Astrocyte of the cerebellum (primary cell): ENCODE data around the gene CD6.

Experiments used
- DNase-seq: peaks from one replicate; pipeline ENCODE4 v3.0.0-alpha.2; 2011; ENCODE audit warnings: low read depth
- H3K4me3 ChIP-seq: 2 replicates; pipeline ENCODE4 v1.5.1; 2011; ENCODE audit warnings: mild to moderate bottlenecking, low read depth, low read length, moderate library complexity
- in situ Hi-C: cut with HindIII; loops from 2 replicates; pipeline ENCODE4 v1.10.0; 2017; ENCODE audit warnings: low sequenced_read_pairs
- TF ChIP-seq, protein P1 (sequence below): IDR thresholded peaks from 2 replicates; pipeline ENCODE4 v1.5.1; 2012; ENCODE audit warnings: low read length, low read depth, moderate library complexity, mild to moderate bottlenecking; ENCODE audit errors: missing control alignments

CD6 gene

GRCh38 chr11:61041755-61042518 lies 70.5 kb downstream of the CD6 start:
- TF ChIP-seq, protein P1, sequence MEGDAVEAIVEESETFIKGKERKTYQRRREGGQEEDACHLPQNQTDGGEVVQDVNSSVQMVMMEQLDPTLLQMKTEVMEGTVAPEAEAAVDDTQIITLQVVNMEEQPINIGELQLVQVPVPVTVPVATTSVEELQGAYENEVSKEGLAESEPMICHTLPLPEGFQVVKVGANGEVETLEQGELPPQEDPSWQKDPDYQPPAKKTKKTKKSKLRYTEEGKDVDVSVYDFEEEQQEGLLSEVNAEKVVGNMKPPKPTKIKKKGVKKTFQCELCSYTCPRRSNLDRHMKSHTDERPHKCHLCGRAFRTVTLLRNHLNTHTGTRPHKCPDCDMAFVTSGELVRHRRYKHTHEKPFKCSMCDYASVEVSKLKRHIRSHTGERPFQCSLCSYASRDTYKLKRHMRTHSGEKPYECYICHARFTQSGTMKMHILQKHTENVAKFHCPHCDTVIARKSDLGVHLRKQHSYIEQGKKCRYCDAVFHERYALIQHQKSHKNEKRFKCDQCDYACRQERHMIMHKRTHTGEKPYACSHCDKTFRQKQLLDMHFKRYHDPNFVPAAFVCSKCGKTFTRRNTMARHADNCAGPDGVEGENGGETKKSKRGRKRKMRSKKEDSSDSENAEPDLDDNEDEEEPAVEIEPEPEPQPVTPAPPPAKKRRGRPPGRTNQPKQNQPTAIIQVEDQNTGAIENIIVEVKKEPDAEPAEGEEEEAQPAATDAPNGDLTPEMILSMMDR = no peak
- DNase-seq = no peak
- H3K4me3 ChIP-seq = no peak overlapping the region
- in situ Hi-C loops = loop anchor here (5.0 kb wide), 1 partner anchor 35 kb away; no protein-coding TSS in a partner anchor

DNA sequence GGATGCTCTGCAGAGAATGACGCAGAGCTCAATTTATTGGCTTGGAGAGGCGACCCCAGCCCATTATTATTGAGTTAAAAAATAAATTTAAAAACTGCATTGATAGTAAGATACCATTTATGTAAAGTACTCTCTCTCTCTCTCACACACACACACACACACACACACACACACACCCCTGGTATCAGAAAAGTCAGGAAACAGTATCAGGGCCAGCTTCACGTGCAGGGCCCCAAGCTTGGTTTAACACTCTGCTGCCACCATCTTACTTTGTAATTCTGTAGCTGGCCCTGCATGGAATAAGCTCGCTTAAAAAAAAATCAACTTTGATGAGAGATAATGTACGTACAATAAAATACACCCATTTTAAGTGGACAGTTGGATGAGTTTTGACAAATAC lies 71.1 kb downstream of the CD6 start:
- in situ Hi-C loops = loop anchor here (5.0 kb wide), 1 partner anchor 35 kb away; no protein-coding TSS in a partner anchor
- no peak overlapping the region for H3K4me3 ChIP-seq
- no peak for DNase-seq
- TF ChIP-seq, protein P1 = no peak

- TF ChIP-seq, protein P1 = no peak
- no peak overlapping the region for H3K4me3 ChIP-seq
- no peak for DNase-seq
- in situ Hi-C loops = loop anchor here (5.0 kb wide), 1 partner anchor 36 kb away; no protein-coding TSS in a partner anchor
These were observed 71.6 kb downstream of the CD6 start for GRCh38 chr11:61042961-61043540.

DNA sequence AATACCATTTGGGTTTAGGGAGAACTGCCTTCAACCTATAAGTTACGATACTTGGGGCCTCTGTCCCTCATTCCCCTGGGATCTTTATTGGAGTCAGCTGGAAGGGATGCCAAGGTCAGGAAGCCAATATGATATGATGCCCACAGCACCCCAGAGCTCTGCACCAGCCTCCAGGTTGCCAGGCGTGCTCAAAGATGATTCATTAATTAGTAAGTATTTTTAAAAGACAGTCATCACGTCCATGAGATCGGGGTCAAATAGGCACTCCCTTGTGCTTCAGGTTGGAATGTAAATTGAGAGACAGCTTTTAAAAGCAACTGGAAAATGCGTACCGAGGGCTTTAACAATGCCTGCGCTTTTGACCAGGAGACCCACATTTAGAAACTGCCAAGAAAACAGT lies 73.8 kb downstream of the CD6 start:
- TF ChIP-seq, protein P1 = no peak
- no peak for DNase-seq
- in situ Hi-C loops = no loop called here
- no peak overlapping the region for H3K4me3 ChIP-seq

- in situ Hi-C loops = no loop called here
- H3K4me3 ChIP-seq = no peak overlapping the region
- TF ChIP-seq, protein P1 = no peak
- DNase-seq = no peak
These were observed 75.4 kb downstream of the CD6 start for GRCh38 chr11:61046833-61047232.

DNA sequence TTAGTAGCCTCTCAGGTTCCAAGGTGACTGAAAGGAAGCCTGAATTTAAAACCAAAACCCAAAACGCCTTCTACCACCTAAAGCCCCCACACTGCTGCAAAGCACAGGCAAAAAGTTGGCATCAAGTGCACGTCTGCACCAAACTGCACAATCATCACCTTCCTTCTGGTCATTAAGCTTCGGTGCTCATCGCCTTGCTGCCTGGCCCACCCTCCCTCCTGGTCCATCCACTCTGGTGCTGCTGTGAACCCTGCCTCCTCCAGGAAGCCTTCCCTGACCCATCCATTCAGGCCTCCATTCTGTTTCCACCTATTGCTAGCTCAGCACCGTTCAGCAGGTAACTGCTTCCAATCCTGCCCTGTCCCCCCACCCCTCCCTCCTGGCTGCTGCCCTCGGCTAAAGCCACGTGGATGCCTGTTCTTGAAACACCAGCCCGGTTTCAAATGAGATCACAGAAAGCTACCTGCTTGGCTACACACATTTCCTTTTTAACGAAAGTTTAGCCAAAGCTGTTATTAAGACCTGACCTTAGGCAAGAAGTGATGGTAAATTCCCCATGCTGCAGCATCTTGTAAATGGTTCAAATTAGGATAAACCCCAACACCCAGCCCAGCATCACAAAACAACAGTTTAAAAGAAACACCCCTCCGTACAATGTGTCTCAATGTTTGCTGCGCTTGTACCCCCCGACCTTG lies 77.0 kb downstream of the CD6 start:
- no peak for DNase-seq
- TF ChIP-seq, protein P1 = no peak
- no peak overlapping the region for H3K4me3 ChIP-seq
- in situ Hi-C loops = no loop called here
